Heart right ventricle (tissue), 16 donors: Measurements from ENCODE around the gene IL25. TPM values are rescaled to one million over a fixed set of nuclear protein-coding genes. Genes with fewer than 3 reads are reported as not detected.

Experiments
- ATAC-seq, 8 donors: fragments of 200-7000 bp; cut with Tn5 transposase; one replicate each; pipeline ENCODE4 v1.9.1; 2020; ENCODE audit warnings: mild to moderate bottlenecking in 8 of 8, moderate library complexity in 8 of 8, moderate number of reproducible peaks in 1 of 8
- DNase-seq, 2 donors: peaks; one replicate each; pipeline ENCODE4 v3.0.0-alpha.2; 2020
- H3K27ac ChIP-seq, 10 donors: fragments of 200-600 bp; sonication (generic) in 2 of 10; one replicate each; pipeline versions ENCODE4 v1.5.0 to v1.8.0; 2020 to 2022; ENCODE audit warnings: mild to moderate bottlenecking in 3 of 10
- H3K27me3 ChIP-seq, 7 donors: fragments of 200-600 bp; one replicate each; pipeline ENCODE4 v1.8.0; 2021 to 2022; ENCODE audit warnings: mild to moderate bottlenecking in 2 of 7
- H3K36me3 ChIP-seq, 9 donors: fragments of 200-600 bp; sonication (generic) in 1 of 9; one replicate each; pipeline versions ENCODE4 v1.5.0 to v1.8.0; 2020 to 2022; ENCODE audit warnings: mild to moderate bottlenecking in 2 of 9
- H3K4me1 ChIP-seq, 9 donors: fragments of 200-600 bp; sonication (generic) in 1 of 9; one replicate each; pipeline versions ENCODE4 v1.5.0 to v1.8.0; 2020 to 2022; ENCODE audit warnings: mild to moderate bottlenecking in 4 of 9
- H3K4me3 ChIP-seq, 10 donors: fragments of 200-600 bp; sonication (generic) in 2 of 10; one replicate each; pipeline versions ENCODE4 v1.5.0 to v1.8.0; 2020 to 2022; ENCODE audit warnings: mild to moderate bottlenecking in 7 of 10, moderate library complexity in 2 of 10
- H3K9me3 ChIP-seq, 11 donors: fragments of 200-600 bp in 10 of 11; sonication (generic) in 2 of 11; one replicate each; pipeline versions ENCODE4 v1.5.0 to v1.8.0; 2013 to 2022; ENCODE audit warnings: mild to moderate bottlenecking in 2 of 11, control low read depth in 1 of 11, moderate library complexity in 1 of 11
- CTCF ChIP-seq, 9 donors: fragments of 200-600 bp; sonication (generic) in 2 of 9; IDR thresholded peaks; one replicate each; pipeline versions ENCODE4 v1.5.0 to v1.8.0; 2021 to 2022; ENCODE audit warnings: antibody characterized with exemption in 9 of 9, mild to moderate bottlenecking in 5 of 9, moderate library complexity in 1 of 9
- WGBS, 2 donors: extraction: QIAGEN DNeasy Blood & Tissue Kit; methylation state at CpG; one replicate each; pipeline ENCODE4 v1.1.7; 2013; ENCODE audit warnings: inconsistent platforms in 1 of 2; 5-methylcytosine and 5-hydroxymethylcytosine counted together
- intact Hi-C, 10 donors: fragments of 100-400 bp; cut with DNase I; formaldehyde crosslinking; loops; one replicate each; pipeline versions ENCODE4 v1.11.1 to v1.14.2; 2022
- polyA plus RNA-seq, 2 donors: library from polyadenylated mRNA; stranded (reverse); fragments of 200-250 nt; gene quantifications; one replicate each; pipeline ENCODE4 v1.2.3, GENCODE V29; 2013
- total RNA-seq, 10 donors: library from RNA; stranded (reverse); fragmentation: NEBNext Ultra II Directional in 3 of 10; extraction: Animal tissue kit (Norgen Biotek cat#: 25700) in 3 of 10; gene quantifications; one replicate each; pipeline versions ENCODE4 v1.2.1 to v1.2.4, GENCODE V29; 2021 to 2023
- donor health status: Arrhythmogenic right ventricular cardiomyopathy.
- donor health status: ischemic (EF 13 %, LVEDD 7.1; RV severe dilation, severe dysfunction).
- donor health status: healthy with polysubstance abuse.
- donor health status: DM: no; HTN: yes; CAD: no.
- donor health status: DM: no; HTN: no; CAD: no.
- donor health status: ischemic (EF 25% LVEDD 6.9; RV normal size, moderate dysfunction).
- donor health status: ischemic (EF 25% LVEDD 5.7; RV mildly dilated, moderate dysfunction).
- donor health status: healthy.
- donor health status: DM: yes; HTN: yes; CAD: no.
- donor health status: Ischemic cardiomyopathy.
- donor health status: ischemic (EF 35%, LVEDD 5.7; RV mildly dilated, moderate dysfunction).
- donor health status: nonischemic (EF 11% LVEDD 7.7; RV severe dilation, severe dysfunction).
- donor health status: DM: yes; HTN: yes; CAD: no.
- donor health status: PGD.
- donor health status: ischemic (EF 29% LVEDD 5.4; RV normal size, mild dysfunction).
- donor health status: nonischemic (EF 23%, LVEDD 6.1; RV moderate dilation, normal function).

IL25 gene
- total and polyA plus RNA-seq, 12 donors = 0.29 TPM; not detected in 11

GRCh38 chr14:23361763-23362162 is 10.8 kb upstream of the IL25 start:
- intact Hi-C loops = no loop called here
- no peaks in the 10 kb centered on the region for H3K9me3 ChIP-seq
- peaks cover 0 to 17% (median 0%) of the 10 kb centered on the region in 9 donors for H3K36me3 ChIP-seq
- ATAC-seq (no peak), DNase-seq (no peak)
- H3K4me3 ChIP-seq = no peak overlapping the region
- H3K27me3 ChIP-seq = peaks cover 0 to 37% (median 18%) of the 10 kb centered on the region in 7 donors
- peaks cover 0 to 26% (median 6%) of the 10 kb centered on the region in 9 donors for H3K4me1 ChIP-seq
- WGBS, 2 donors = 77 to 83% methylated on average over 6 of the region's 6 CpGs
- no peak for TF ChIP-seq CTCF (IDR thresholded peaks at IDR 0.05)
- H3K27ac ChIP-seq = peak overlapping the region in 2 of 10 donors; percentile 7 to 12

DNA sequence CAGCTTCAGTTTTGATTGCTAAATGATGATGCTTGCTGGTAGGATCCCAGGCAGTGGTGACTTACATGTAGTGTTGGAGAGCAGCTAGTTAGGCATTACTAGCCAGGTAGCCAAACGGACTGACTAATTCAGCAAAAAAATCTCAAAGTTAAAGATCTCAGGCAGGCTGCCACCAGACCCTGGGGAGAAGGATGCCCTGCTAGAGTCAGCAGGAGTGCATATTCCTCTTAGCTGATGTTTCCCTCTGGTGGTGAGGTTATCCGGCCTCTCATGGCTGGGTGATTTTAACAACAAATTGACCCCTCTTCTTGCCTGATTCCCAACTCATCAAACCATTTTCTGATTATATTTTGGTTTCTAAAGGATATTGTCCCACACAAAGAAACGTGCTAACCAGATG is 10.4 kb upstream of the IL25 start:
- H3K27me3 ChIP-seq = peaks cover 0 to 42% (median 18%) of the 10 kb centered on the region in 7 donors
- intact Hi-C loops = no loop called here
- H3K4me1 ChIP-seq = peaks cover 0 to 27% (median 6%) of the 10 kb centered on the region in 9 donors

DNA sequence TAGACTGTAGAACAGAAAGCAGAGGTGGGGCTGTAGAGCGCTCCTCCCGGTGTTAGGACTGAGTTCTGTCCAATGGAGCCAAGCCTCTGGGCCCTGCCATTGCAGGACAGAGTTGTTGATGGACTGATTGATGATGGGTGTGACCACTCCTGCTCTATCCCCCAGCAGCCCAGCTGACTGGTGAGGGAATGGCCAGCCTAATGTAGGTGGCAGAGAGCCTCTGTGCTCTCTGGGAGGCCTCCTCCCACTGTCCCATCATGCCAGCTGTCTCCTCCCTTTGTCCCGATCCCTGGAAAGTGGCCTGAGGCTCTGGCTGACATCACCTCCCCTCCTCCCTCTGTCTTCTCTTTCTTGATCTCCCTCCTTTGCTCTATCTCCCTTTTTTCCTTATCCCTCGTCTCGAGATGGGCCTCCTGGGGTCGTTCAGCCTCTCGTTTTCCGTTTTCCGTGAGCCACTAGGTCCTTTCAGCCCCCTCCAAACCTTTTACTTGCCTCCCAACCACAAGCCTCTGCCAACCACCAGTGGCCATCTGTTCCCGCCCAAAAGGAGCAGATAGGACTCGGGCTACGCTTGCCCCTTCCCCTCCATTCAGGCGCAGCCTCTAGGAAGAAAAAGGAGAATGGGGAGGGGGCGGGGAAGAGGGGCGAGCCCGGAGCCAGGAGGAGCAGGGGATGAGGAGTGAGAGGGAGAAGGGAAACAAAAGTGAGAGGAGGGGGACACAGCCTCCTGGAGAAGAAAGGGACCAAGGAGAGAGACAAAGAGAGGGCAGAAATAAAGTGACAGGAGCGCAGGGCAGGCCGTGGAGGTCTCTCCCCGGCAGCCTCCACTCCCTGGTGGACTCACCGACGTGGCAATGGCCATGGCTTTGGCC is 8.2 kb upstream of the IL25 start:
- Histone ChIP-seq H3K36me3 (peaks cover 0 to 6% (median 0%) of the 10 kb centered on the region in 9 donors), H3K27ac (peak overlapping the region; percentile 50 to 90 (median 86)), H3K4me1 (peaks cover 0 to 22% (median 5%) of the 10 kb centered on the region in 9 donors), H3K27me3 (peaks cover 0 to 45% (median 18%) of the 10 kb centered on the region in 7 donors), H3K9me3 (no peaks in the 10 kb centered on the region), H3K4me3 (peak overlapping the region; percentile 26 to 63 (median 58))
- 34 to 44% methylated on average over 21 of the region's 21 CpGs for WGBS, 2 donors
- peak in 7 of 8 donors; percentile 5 to 36 (median 17) for ATAC-seq
- intact Hi-C loops = loop anchor here in 2 of 10 donors (5.0 kb wide), 2 partner anchors 37 to 102 kb away; no protein-coding TSS in a partner anchor
- no peak for TF ChIP-seq CTCF (IDR thresholded peaks at IDR 0.05)
- DNase-seq = no peak

More for the DNA sequence above, 10.4 kb upstream of the IL25 start:
- no peak for DNase-seq
- TF ChIP-seq CTCF (IDR thresholded peaks at IDR 0.05) = peak in 1 of 9 donors; percentile 9
- Histone ChIP-seq H3K4me3 (no peak overlapping the region), H3K36me3 (peaks cover 0 to 13% (median 0%) of the 10 kb centered on the region in 9 donors), H3K27ac (peak overlapping the region in 1 of 10 donors; percentile 12), H3K9me3 (no peaks in the 10 kb centered on the region)
- 59 to 74% methylated on average over 3 of the region's 3 CpGs for WGBS, 2 donors
- no peak for ATAC-seq

DNA sequence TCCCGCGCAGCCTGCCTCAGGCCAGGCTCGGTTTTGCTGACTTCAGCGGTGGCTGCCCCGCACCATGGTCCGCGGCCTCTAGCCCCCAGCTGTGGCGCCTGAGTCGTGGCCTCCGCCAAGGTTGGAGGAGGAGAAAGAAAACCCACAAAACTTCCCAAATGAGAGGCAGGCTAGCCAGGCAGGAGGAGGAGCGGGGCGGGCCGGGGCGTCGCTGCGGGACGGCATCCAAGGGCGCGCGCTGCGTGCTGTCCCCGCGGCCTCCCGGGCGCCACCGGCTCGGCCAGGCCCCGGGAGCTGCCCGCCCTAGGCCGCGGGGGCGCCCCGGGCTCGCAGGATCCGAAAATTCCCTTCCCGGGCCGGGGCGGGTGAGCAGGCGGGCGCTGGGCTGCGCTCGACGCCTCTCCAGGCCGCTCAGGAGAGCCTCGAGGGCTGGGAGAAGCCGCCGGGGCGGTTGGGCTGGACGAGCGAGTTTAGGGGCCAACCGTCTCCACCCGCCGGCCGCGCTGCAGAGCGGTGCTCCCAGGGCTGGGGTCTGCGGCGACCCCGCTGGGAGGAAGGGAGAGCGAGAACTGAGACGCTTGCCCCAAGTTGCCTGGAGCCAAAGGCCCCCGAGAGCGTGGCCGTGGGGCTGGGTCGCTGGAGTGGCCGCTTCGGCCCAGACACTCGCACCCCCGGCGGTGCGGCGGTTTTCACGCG is 7.4 kb upstream of the IL25 start, which contains the start of gene EFS:
Gene EFS (minus strand): TSS at position 137 of the 696 bp plus-strand sequence. CDS start 147 bp downstream, outside the sequence.
- H3K4me3 ChIP-seq = peak within 1 kb of the TSS; percentile 26 to 63 (median 58)
- no peak for TF ChIP-seq CTCF (IDR thresholded peaks at IDR 0.05)
- peaks cover 0 to 2% (median 0%) of the 10 kb centered on the region in 9 donors for H3K36me3 ChIP-seq
- ATAC-seq (peak; percentile 30 to 78 (median 46)), DNase-seq (peak; percentile 47 to 65)
- 9 to 12% methylated on average over 73 to 74 of the region's 74 CpGs for WGBS, 2 donors
- intact Hi-C loops = loop anchor here in 2 of 10 donors (5.0 kb wide), 2 partner anchors 38 to 103 kb away; no protein-coding TSS in a partner anchor
- peaks cover 0 to 45% (median 18%) of the 10 kb centered on the region in 7 donors for H3K27me3 ChIP-seq
- H3K4me1 ChIP-seq = peaks cover 0 to 22% (median 5%) of the 10 kb centered on the region in 9 donors
- no peaks in the 10 kb centered on the region for H3K9me3 ChIP-seq
- peak within 1 kb of the TSS; percentile 50 to 90 (median 86) for H3K27ac ChIP-seq
